IMR-90 (cell line): Measurements from ENCODE around the gene PCSK5. TPM values are rescaled to one million over a fixed set of nuclear protein-coding genes. Genes with fewer than 3 reads are reported as not detected.

Experiments used
- ATAC-seq: fragments of 200-7000 bp; cut with Tn5 transposase; 2 replicates; pipeline ENCODE4 v1.9.1; 2020; ENCODE audit warnings: low read depth, mild to moderate bottlenecking, moderate library complexity
- BruUV-seq: library from RNA; stranded (reverse); fragments of 400-500 nt; replicated peaks from 2 replicates; lab custom pipeline; 2021; lab: Mats Ljungman, UMichigan
- CTCF ChIA-PET: fragments of 300-600 bp; formaldehyde crosslinking; extraction: SDS; loops from one replicate; lab custom pipeline; 2021; ENCODE audit warnings: antibody characterized with exemption; lab: Yijun Ruan, JAX
- POLR2A ChIA-PET: fragments of 300-600 bp; sonication (Branson Sonifier 250); formaldehyde crosslinking; loops from one replicate; lab custom pipeline; 2022; ENCODE audit warnings: antibody characterized with exemption; ENCODE audit not compliant: unreplicated experiment; lab: Charles Lee
- DNase-seq: peaks from one replicate; pipeline ENCODE4 v3.0.0; 2013
- H2AFZ ChIP-seq: replicated peaks from 2 replicates; pipeline ENCODE3; 2013; ENCODE audit warnings: low read length, mild to moderate bottlenecking; ENCODE audit not compliant: poor library complexity
- H2AK5ac ChIP-seq: 2 replicates; pipeline ENCODE4 v1.6.1; 2013; ENCODE audit warnings: low read depth, low read length, inconsistent platforms
- H2AK9ac ChIP-seq: replicated peaks from 2 replicates; pipeline ENCODE3; 2013; ENCODE audit warnings: mild to moderate bottlenecking, low read depth, low read length, moderate library complexity; ENCODE audit not compliant: poor library complexity
- H2BK120ac ChIP-seq: 2 replicates; pipeline ENCODE4 v1.6.1; 2013; ENCODE audit warnings: low read depth, low read length, inconsistent platforms
- H2BK15ac ChIP-seq: 3 replicates; pipeline ENCODE4 v1.6.1; 2013; ENCODE audit warnings: low read depth, low read length, inconsistent platforms
- H2BK20ac ChIP-seq: 2 replicates; pipeline ENCODE4 v1.6.1; 2013; ENCODE audit warnings: low read depth, mild to moderate bottlenecking, inconsistent platforms, low read length, moderate library complexity
- H2BK5ac ChIP-seq: 2 replicates; pipeline ENCODE4 v1.6.1; 2013; ENCODE audit warnings: mild to moderate bottlenecking, low read depth, low read length, inconsistent platforms; ENCODE audit not compliant: poor library complexity, severe bottlenecking
- H3K14ac ChIP-seq: replicated peaks from 2 replicates; pipeline ENCODE4 v1.6.1; 2013; ENCODE audit warnings: low read depth, low read length, inconsistent platforms
- H3K18ac ChIP-seq: 2 replicates; pipeline ENCODE4 v1.6.1; 2013; ENCODE audit warnings: low read depth, low read length, control low read depth
- H3K23ac ChIP-seq: 2 replicates; pipeline ENCODE4 v1.6.1; 2013; ENCODE audit warnings: low read depth, low read length, inconsistent platforms
- H3K27ac ChIP-seq: 2 replicates; pipeline ENCODE4 v1.5.1; 2013; ENCODE audit warnings: mild to moderate bottlenecking, control low read depth, low read length; ENCODE audit not compliant: insufficient read depth
- H3K27me3 ChIP-seq: 2 replicates; pipeline ENCODE4 v1.6.1; 2013; ENCODE audit warnings: low read length; ENCODE audit not compliant: control insufficient read depth, insufficient read depth
- H3K36me3 ChIP-seq: 2 replicates; pipeline ENCODE4 v1.6.1; 2013; ENCODE audit warnings: low read length, mixed read lengths; ENCODE audit not compliant: control insufficient read depth, insufficient read depth
- H3K4ac ChIP-seq: 2 replicates; pipeline ENCODE4 v1.6.1; 2013; ENCODE audit warnings: low read depth, low read length, inconsistent platforms
- H3K4me1 ChIP-seq: 2 replicates; pipeline ENCODE4 v1.6.1; 2013; ENCODE audit warnings: low read length, mixed read lengths; ENCODE audit not compliant: control insufficient read depth, insufficient read depth
- H3K4me2 ChIP-seq: 2 replicates; pipeline ENCODE4 v1.6.1; 2013; ENCODE audit warnings: low read depth, mild to moderate bottlenecking, control low read depth, low read length, moderate library complexity
- H3K4me3 ChIP-seq: 2 replicates; pipeline ENCODE4 v1.5.1; 2013; ENCODE audit warnings: low read depth, mild to moderate bottlenecking, control low read depth, low read length, moderate library complexity; ENCODE audit not compliant: insufficient read depth
- H3K56ac ChIP-seq: 2 replicates; pipeline ENCODE4 v1.6.1; 2013; ENCODE audit warnings: low read length, inconsistent platforms; ENCODE audit not compliant: insufficient read depth; ENCODE audit errors: extremely low read depth
- H3K79me1 ChIP-seq, 2 experiments: 2 replicates each; pipeline ENCODE4 v1.6.1; 2013; ENCODE audit warnings: low read length in 2 of 2, inconsistent platforms in 1 of 2, low read depth in 1 of 2
- H3K9ac ChIP-seq: 2 replicates; pipeline ENCODE4 v1.6.1; 2013; ENCODE audit warnings: low read depth, low read length, control low read depth
- H3K9me1 ChIP-seq: 2 replicates; pipeline ENCODE4 v1.6.1; 2013; ENCODE audit warnings: low read length, inconsistent platforms; ENCODE audit not compliant: insufficient read depth
- H3K9me3 ChIP-seq: 2 replicates; pipeline ENCODE4 v1.6.1; 2013; ENCODE audit warnings: low read length; ENCODE audit not compliant: control insufficient read depth, insufficient read depth
- H4K20me1 ChIP-seq: 2 replicates; pipeline ENCODE4 v1.6.1; 2013; ENCODE audit warnings: low read length, inconsistent platforms; ENCODE audit not compliant: insufficient read depth
- H4K5ac ChIP-seq: 2 replicates; pipeline ENCODE4 v1.6.1; 2013; ENCODE audit warnings: mild to moderate bottlenecking, low read depth, low read length, control low read depth
- H4K8ac ChIP-seq, 2 experiments: 2 replicates each; pipeline ENCODE4 v1.6.1; 2013; ENCODE audit warnings: low read depth in 2 of 2, low read length in 2 of 2, control low read depth in 1 of 2, inconsistent platforms in 1 of 2
- H4K91ac ChIP-seq: 2 replicates; pipeline ENCODE4 v1.6.1; 2013; ENCODE audit warnings: low read depth, low read length, inconsistent platforms; ENCODE audit not compliant: insufficient read depth
- BHLHE40 ChIP-seq: fragments of 150-350 bp; IDR thresholded peaks from 2 replicates; pipeline ENCODE4 v1.6.1; 2016; ENCODE audit warnings: mild to moderate bottlenecking, low read depth, low read length
- CHD1 ChIP-seq: IDR thresholded peaks from 2 replicates; pipeline ENCODE4 v1.6.1; 2012; ENCODE audit warnings: low read depth, low read length, improper control_type of control experiment
- CTCF ChIP-seq: conservative IDR thresholded peaks from 2 replicates; pipeline ENCODE4 v1.5.1; 2012; ENCODE audit warnings: mild to moderate bottlenecking, low read depth, low read length, improper control_type of control experiment
- FOS ChIP-seq: fragments of 150-350 bp; IDR thresholded peaks from 2 replicates; pipeline ENCODE4 v1.6.1; 2016; ENCODE audit warnings: low read depth, low read length
- MAFK ChIP-seq: IDR thresholded peaks from 2 replicates; pipeline ENCODE4 v1.6.1; 2012; ENCODE audit warnings: low read depth, low read length, improper control_type of control experiment
- RCOR1 ChIP-seq: IDR thresholded peaks from 2 replicates; pipeline ENCODE4 v1.6.1; 2012; ENCODE audit warnings: mild to moderate bottlenecking, low read length, improper control_type of control experiment; ENCODE audit not compliant: insufficient replicate concordance
- RFX5 ChIP-seq: IDR thresholded peaks from 2 replicates; pipeline ENCODE4 v1.8.0; 2012; ENCODE audit warnings: low read depth, mild to moderate bottlenecking, low read length, moderate library complexity
- SMC3 ChIP-seq: fragments of 150-350 bp; IDR thresholded peaks from 2 replicates; pipeline ENCODE4 v1.6.1; 2016; ENCODE audit warnings: low read depth, mild to moderate bottlenecking, antibody characterized with exemption, low read length, moderate library complexity
- WGBS, 2 experiments: methylation state at CpG; one replicate each; pipeline versions ENCODE4 v1.1.5 to v1.1.7; 2013; ENCODE audit warnings: missing lambda C conversion rate in 2 of 2; ENCODE audit not compliant: insufficient read length in 1 of 2; ENCODE audit errors: extremely low coverage in 2 of 2; 5-methylcytosine and 5-hydroxymethylcytosine counted together
- dilution Hi-C: fragments of 300-500 bp; cut with HindIII; formaldehyde crosslinking; loops from one replicate; pipeline ENCODE4 v1.14.3; 2018; ENCODE audit warnings: low sequenced_read_pairs; ENCODE audit not compliant: unreplicated experiment
- in situ Hi-C: fragments of 300-500 bp; cut with MboI; formaldehyde crosslinking; loops from 3 replicates; pipeline ENCODE4 v1.14.3; 2019; ENCODE audit warnings: low sequenced_read_pairs, inconsistent platforms, mixed read lengths
- intact Hi-C: fragments of 100-400 bp; cut with micrococcal nuclease; formaldehyde crosslinking; loops from 2 replicates; pipeline ENCODE4 v1.10.0; 2022
- polyA plus RNA-seq, 3 experiments: library from polyadenylated mRNA; depleted of rRNA; stranded (reverse); fragments of >200 nt; gene quantifications; 2 replicates each; pipeline ENCODE4 v1.2.3, GENCODE V29; 2012; ENCODE audit warnings: low replicate concordance in 1 of 3
- total RNA-seq: library from RNA; depleted of rRNA; stranded (reverse); fragments of >200 nt; gene quantifications from 2 replicates; pipeline ENCODE4 v1.2.3, GENCODE V29; 2012

PCSK5 gene
- total and polyA plus RNA-seq, 2 of the 4 experiments (the other 2 are of a cell fraction), result 1.5 to 3.0 TPM

DNA sequence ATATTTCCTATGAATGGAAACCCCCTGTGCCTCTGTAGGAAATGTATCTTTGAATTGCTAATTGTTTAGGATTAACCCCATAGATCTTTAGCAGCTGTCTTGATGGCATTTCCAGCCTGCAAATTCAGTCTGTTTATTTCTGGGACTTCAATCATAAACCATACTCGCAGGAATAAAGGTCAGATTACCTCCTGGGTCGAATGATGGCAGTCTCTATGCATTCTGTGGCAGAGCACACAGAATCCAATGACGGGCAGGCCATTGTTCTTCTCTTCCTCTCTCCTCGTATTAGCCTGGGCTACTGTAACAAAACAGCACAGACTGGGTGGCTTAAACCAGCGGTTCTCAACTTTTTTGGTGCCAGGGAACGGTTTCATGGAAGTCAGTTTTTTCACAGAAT is 199.9 kb downstream of the PCSK5 start:
- no peak overlapping the region for H3K27ac ChIP-seq
- intact Hi-C loops, result no loop called here
- H4K91ac ChIP-seq, result no peak overlapping the region
- H2AK5ac ChIP-seq, result no peak overlapping the region
- no TSS peak for BruUV-seq
- H3K9ac ChIP-seq, result no peak overlapping the region
- H2BK15ac ChIP-seq, result no peak overlapping the region
- H2BK20ac ChIP-seq, result no peak overlapping the region
- DNase-seq, result no peak
- whole genome bisulfite sequencing, 2 experiments, result 80% methylated on average over 1 of the region's 6 CpGs; no CpG with 5 or more reads in 1 of the 2 experiments
- no peak overlapping the region for H2BK5ac ChIP-seq
- no peak overlapping the region for H2AK9ac ChIP-seq
- no peak overlapping the region for H4K5ac ChIP-seq
- H3K4me1 ChIP-seq, result no peaks in the 10 kb centered on the region
- H3K4ac ChIP-seq, result no peak overlapping the region
- no peaks in the 10 kb centered on the region for H3K9me1 ChIP-seq
- no peaks in the 10 kb centered on the region for H4K20me1 ChIP-seq
- H3K56ac ChIP-seq, result no peak overlapping the region
- H3K4me2 ChIP-seq, result no peak overlapping the region
- dilution Hi-C loops, result no loop called here
- no peak overlapping the region for H3K18ac ChIP-seq
- H3K23ac ChIP-seq, result no peak overlapping the region
- H3K4me3 ChIP-seq, result no peak overlapping the region
- H3K9me3 ChIP-seq, result no peaks in the 10 kb centered on the region
- no peak overlapping the region for H3K14ac ChIP-seq
- no peaks in the 10 kb centered on the region for H3K36me3 ChIP-seq
- no peak overlapping the region for H2AFZ ChIP-seq
- H3K27me3 ChIP-seq, result no peaks in the 10 kb centered on the region
- H2BK120ac ChIP-seq, result no peak overlapping the region
- ATAC-seq, result no peak
- ChIA-PET CTCF (no interaction called here), POLR2A (interaction anchor here (0.5 kb wide), 1 partner anchor 1628 kb away, joined by 5 read pairs; no protein-coding TSS in a partner anchor)
- H4K8ac ChIP-seq, result no peak overlapping the region
- H3K79me1 ChIP-seq, result no peaks in the 10 kb centered on the region
- TF ChIP-seq CHD1 (no peak), FOS (no peak), RFX5 (no peak), MAFK (no peak), SMC3 (no peak), CTCF (no peak), RCOR1 (no peak), BHLHE40 (no peak)
- in situ Hi-C loops, result no loop called here
